Osteoblast (primary cell): Measurements from ENCODE around the gene UGT1A9. TPM values are rescaled to one million over a fixed set of nuclear protein-coding genes. Genes with fewer than 3 reads are reported as not detected.
A peak's percentile ranks its signal among the peaks of the same experiment; 100 is the strongest.

Experiments
- DNase-seq: peaks from one replicate; pipeline ENCODE4 v3.0.0; 2011; ENCODE audit warnings: low spot score, mixed read lengths; ENCODE audit not compliant: insufficient read length; ENCODE audit errors: missing footprints
- H2AFZ ChIP-seq: 2 replicates; pipeline ENCODE4 v1.6.0; 2011; ENCODE audit warnings: mild to moderate bottlenecking, low read length
- H3K27ac ChIP-seq: 2 replicates; pipeline ENCODE4 v1.5.1; 2011; ENCODE audit warnings: mild to moderate bottlenecking, low read depth, low read length, moderate library complexity
- H3K27me3 ChIP-seq: 2 replicates; pipeline ENCODE4 v1.6.0; 2012; ENCODE audit warnings: mild to moderate bottlenecking, control low read depth, inconsistent platforms, low read length, moderate library complexity; ENCODE audit not compliant: insufficient read depth
- H3K36me3 ChIP-seq: 2 replicates; pipeline ENCODE4 v1.5.1; 2011; ENCODE audit warnings: mild to moderate bottlenecking, low read length, control low read depth, moderate library complexity; ENCODE audit not compliant: insufficient read depth
- H3K4me1 ChIP-seq: 2 replicates; pipeline ENCODE4 v1.5.1; 2011; ENCODE audit warnings: mild to moderate bottlenecking, low read length, control low read depth, moderate library complexity; ENCODE audit not compliant: insufficient read depth
- H3K4me2 ChIP-seq: 2 replicates; pipeline ENCODE4 v1.6.0; 2011; ENCODE audit warnings: mild to moderate bottlenecking, low read length; ENCODE audit not compliant: insufficient read depth
- H3K4me3 ChIP-seq: fragments of 200-600 bp; sonication (generic); 3 replicates; pipeline ENCODE4 v1.5.1; 2012; ENCODE audit warnings: mild to moderate bottlenecking, low read length, inconsistent platforms; ENCODE audit not compliant: insufficient read depth
- H3K79me2 ChIP-seq: 2 replicates; pipeline ENCODE4 v1.6.0; 2012; ENCODE audit warnings: mild to moderate bottlenecking, low read length, control low read depth, inconsistent platforms; ENCODE audit not compliant: insufficient read depth
- H3K9me3 ChIP-seq: 2 replicates; pipeline ENCODE4 v1.5.1; 2011; ENCODE audit warnings: low read depth, low read length, control low read depth
- H4K20me1 ChIP-seq: 2 replicates; pipeline ENCODE4 v1.6.0; 2012; ENCODE audit warnings: mild to moderate bottlenecking, low read length, control low read depth; ENCODE audit not compliant: insufficient read depth
- total RNA-seq: library from RNA; depleted of rRNA; stranded (reverse); fragments of >200 nt; gene quantifications from 2 replicates; pipeline ENCODE4 v1.2.3, GENCODE V29; 2012
- TF ChIP-seq, protein P1 (sequence below): IDR thresholded peaks from 2 replicates; pipeline ENCODE4 v1.5.1; 2011; ENCODE audit warnings: mild to moderate bottlenecking, low read depth, low read length, moderate library complexity; ENCODE audit errors: extremely low read depth

The UGT1A9 gene
- total RNA-seq, 1 donor: not detected

DNA sequence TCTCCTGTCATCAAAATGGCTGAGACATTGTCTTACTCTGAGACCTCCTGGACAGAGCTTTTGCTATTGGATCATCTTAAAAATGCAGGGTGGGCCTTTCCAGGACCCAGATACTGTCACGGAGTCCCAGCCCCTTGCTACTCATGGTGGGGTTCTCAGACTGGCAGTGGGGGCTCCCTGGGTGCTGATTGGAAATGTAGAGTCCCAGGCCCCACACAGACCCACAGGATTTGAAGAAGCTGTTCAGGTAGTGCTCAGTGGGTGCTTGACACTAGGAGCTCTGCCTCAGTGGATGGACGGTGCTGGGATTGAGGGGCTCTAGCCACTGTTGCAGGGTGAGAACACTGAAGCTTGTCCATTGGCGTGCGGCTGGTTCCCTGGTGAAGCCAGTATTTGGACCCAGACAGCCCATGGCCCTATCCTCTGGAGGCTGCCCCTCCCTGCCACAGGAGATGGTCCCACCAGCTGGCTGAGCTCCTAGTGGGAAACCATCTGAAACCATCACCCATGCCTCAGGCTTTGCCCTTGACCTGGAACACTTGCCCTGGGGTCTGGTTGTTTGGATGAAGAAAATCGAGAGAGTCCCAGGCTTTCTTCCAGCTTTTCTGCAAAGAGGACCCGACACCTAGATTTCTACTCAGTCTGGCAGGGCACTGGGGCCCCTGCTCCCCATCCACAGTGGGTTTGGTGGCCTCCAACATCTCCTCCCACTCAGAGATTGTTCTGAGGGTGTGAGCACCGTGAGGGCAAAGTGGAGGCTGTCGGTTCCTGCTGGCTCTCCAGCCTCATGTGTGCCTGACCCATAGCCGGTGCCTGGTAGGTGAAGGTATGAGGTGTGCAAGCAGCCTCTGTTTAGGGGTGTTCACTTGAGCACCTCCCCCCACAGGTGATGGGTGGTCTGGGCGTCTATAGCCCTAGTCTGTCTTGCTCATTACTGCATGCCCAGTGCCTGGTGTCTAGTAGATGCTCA lies 136.6 kb downstream of the UGT1A9 start:
- Histone ChIP-seq H3K27ac (no peak overlapping the region), H3K79me2 (no peaks in the 10 kb centered on the region), H3K27me3 (peaks cover 36% of the 10 kb centered on the region), H2AFZ (no peak overlapping the region), H3K36me3 (no peaks in the 10 kb centered on the region), H3K4me3 (no peak overlapping the region), H3K9me3 (no peaks in the 10 kb centered on the region), H3K4me1 (no peaks in the 10 kb centered on the region), H3K4me2 (no peak overlapping the region), H4K20me1 (no peaks in the 10 kb centered on the region)
- TF ChIP-seq, protein P1, sequence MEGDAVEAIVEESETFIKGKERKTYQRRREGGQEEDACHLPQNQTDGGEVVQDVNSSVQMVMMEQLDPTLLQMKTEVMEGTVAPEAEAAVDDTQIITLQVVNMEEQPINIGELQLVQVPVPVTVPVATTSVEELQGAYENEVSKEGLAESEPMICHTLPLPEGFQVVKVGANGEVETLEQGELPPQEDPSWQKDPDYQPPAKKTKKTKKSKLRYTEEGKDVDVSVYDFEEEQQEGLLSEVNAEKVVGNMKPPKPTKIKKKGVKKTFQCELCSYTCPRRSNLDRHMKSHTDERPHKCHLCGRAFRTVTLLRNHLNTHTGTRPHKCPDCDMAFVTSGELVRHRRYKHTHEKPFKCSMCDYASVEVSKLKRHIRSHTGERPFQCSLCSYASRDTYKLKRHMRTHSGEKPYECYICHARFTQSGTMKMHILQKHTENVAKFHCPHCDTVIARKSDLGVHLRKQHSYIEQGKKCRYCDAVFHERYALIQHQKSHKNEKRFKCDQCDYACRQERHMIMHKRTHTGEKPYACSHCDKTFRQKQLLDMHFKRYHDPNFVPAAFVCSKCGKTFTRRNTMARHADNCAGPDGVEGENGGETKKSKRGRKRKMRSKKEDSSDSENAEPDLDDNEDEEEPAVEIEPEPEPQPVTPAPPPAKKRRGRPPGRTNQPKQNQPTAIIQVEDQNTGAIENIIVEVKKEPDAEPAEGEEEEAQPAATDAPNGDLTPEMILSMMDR: no peak
- DNase-seq: peak; percentile 35

DNA sequence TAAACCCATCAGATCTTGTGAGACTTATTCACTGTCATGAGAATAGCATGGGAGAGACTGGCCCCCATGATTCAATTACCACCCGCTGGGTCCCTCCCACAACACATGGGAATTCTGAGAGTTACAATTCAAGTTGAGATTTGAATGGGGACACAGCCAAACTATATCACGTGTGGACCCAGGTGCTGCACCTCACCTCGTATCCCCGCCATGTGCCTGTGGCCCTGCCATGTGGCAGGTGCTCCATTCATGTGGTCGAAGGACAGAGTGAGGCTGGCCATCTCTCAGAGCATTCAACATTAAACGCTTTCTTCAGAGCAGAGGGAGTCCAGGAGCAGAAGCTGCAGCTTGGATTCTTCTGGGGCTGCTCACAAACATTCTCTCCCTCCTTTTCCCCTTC lies 138.7 kb downstream of the UGT1A9 start:
- DNase-seq: no peak
- Histone ChIP-seq H3K4me3 (no peak overlapping the region), H3K27me3 (peaks cover 31% of the 10 kb centered on the region), H3K4me2 (no peak overlapping the region), H3K9me3 (no peaks in the 10 kb centered on the region), H4K20me1 (no peaks in the 10 kb centered on the region), H3K27ac (no peak overlapping the region), H3K36me3 (no peaks in the 10 kb centered on the region), H3K4me1 (no peaks in the 10 kb centered on the region), H2AFZ (no peak overlapping the region), H3K79me2 (no peaks in the 10 kb centered on the region)
- TF ChIP-seq, protein P1: no peak

DNA sequence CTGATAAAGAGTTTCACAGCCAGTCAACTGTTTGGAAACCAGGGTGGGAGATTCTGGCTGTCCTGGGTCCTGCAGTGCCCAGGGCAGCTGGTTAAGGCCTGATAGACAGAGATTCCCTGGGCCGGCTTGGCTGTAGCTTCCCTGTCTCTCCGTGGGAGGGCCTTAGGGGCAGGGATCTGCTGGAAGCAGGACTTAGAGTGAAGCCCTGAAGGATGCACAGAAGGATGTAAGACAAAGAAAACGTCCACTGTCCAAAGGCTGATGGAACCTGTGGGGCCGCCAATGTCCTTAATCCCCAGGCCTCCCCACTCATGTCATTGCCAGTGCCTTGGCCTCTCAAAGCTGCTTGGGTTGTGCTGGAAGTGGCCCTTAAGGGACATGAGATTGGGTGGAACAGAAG lies 139.4 kb downstream of the UGT1A9 start:
- Histone ChIP-seq H3K9me3 (no peaks in the 10 kb centered on the region), H3K27me3 (peaks cover 26% of the 10 kb centered on the region), H3K4me1 (no peaks in the 10 kb centered on the region), H3K36me3 (no peaks in the 10 kb centered on the region), H3K27ac (no peak overlapping the region), H3K4me2 (no peak overlapping the region), H4K20me1 (no peaks in the 10 kb centered on the region), H3K79me2 (no peaks in the 10 kb centered on the region), H2AFZ (no peak overlapping the region), H3K4me3 (no peak overlapping the region)
- TF ChIP-seq, protein P1: no peak
- DNase-seq: no peak

DNA sequence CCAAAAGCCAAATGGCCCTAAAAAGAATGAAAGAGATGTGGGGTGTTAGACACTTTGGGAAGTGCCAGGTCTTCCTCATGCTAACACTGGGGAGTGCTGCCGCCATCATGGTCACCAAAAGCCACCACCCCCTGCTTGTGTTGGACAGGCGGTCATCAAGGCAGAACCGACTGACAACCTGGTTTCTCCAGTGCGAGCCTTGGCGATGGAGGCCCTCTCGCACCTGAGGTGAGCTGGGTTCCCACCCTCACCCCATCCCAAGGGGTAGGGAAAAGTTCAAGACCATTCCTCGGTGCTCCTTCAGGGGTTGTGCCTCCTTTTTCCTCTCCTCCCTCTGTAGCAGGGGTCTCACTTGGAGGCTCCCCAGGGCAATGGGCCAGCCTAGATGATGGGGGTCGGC lies 140.0 kb downstream of the UGT1A9 start:
- H3K4me2 ChIP-seq: no peak overlapping the region
- H2AFZ ChIP-seq: no peak overlapping the region
- H3K27ac ChIP-seq: no peak overlapping the region
- H3K9me3 ChIP-seq: no peaks in the 10 kb centered on the region
- no peaks in the 10 kb centered on the region for H3K36me3 ChIP-seq
- H4K20me1 ChIP-seq: no peaks in the 10 kb centered on the region
- no peaks in the 10 kb centered on the region for H3K79me2 ChIP-seq
- DNase-seq: no peak
- TF ChIP-seq, protein P1: no peak
- H3K4me1 ChIP-seq: no peaks in the 10 kb centered on the region
- H3K27me3 ChIP-seq: peaks cover 32% of the 10 kb centered on the region
- no peak overlapping the region for H3K4me3 ChIP-seq
